Islet precursor cell (in vitro differentiated cells): Measurements from ENCODE around the gene C2CD4A.

Experiments
- DNase-seq: peaks from one replicate; pipeline ENCODE4 v3.0.0-alpha.2; 2018

The C2CD4A gene

DNA sequence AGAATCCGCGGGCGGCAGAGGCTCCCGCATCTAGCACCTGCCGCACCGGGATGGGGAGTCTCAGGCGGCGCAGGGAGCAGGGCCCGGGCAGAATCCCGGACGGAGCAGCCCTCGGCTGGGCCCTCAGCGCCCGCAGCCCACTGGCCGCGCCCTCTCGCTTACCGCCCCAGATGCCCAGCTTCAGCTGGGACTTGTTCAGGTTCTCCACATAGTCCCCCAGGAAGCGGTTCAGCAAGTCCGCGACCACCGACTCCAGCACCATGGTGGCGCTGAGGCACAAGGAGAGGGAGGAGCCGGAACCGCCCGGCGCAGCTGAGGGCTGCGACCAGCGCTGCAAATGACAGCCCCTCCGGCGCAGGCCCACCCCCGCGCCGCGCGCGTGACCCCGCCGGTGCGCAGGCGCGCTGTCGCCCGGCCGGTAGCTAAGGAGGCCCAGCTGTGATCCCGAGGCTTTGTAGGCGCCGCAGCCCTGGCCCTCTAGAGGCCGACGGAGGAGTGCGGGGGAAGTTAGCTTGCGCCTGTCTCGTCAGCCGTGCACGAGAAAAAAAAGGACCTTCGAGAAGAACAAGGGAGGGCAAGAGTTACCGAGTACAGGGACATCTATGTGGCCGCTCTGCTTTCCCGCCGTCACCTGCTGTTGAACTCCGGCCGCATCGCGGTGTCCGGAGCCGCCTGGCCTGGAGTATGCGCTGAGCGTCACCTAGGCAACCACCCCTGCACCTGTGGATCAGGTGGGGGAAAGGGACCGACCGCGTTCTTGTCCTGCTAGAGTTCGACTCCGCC lies 6.5 kb upstream of the C2CD4A start, which contains the start of gene VPS13C:
Gene VPS13C, minus strand, starts transcription at position 335 of the 783 bp plus-strand sequence. Its CDS starts 73 bp downstream, at position 262.
- peak; percentile 98 for DNase-seq

DNA sequence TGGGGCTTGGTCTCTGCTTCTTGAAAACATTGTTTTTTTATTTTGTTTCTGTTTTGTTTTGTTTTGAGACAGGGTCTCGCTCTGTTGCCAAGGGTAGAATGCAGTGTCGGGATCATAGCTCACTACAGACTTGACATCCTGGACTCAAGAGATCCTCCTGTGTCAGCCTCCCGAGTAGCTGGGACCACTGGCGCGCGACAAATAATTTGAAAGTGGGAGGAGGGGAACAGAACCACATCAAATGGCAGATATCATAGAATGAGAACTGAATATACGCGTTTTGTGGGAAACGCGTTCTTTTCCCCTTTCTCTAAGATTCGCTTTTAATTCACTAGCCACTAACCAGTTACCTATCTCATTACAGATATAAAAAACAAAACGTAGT lies 5.9 kb upstream of the C2CD4A start:
- DNase-seq = no peak

DNA sequence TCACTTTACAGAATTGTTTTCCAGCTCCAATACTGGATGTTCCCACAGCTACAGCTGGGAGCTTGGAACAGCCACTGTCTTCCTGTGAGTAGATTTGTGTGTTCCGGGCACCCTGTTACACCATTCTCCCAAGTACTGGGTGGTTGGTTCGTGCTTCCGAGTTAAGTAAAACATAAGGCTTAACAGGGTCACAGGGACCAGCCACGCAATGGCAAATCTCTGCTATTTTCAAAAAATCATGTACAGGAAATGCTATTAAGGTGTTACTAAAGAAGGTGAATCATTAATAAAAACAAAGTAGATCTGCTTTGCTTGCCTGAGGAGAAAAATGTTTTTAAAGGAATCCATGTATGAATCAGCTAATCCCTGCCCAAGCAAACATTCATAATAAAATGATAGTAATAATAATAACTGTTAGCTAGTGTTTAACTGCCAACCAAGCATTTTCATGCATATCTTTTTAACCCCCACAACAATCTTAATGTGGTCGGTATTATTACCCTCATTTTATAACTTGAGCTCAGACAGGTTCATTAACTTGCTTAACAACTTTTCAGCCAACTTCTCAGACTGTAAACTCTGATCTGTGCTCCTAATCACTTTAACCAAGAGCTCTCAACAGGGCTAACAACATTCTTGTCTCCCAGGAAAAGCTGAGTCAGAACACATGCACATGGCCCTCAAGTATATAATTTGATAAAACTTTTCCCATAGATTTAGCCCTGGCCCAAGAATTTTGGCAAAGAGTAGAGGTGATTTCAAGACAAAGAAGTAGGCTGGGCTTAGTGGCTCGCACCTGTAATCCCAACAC lies 2.7 kb upstream of the C2CD4A start:
- DNase-seq = no peak

DNA sequence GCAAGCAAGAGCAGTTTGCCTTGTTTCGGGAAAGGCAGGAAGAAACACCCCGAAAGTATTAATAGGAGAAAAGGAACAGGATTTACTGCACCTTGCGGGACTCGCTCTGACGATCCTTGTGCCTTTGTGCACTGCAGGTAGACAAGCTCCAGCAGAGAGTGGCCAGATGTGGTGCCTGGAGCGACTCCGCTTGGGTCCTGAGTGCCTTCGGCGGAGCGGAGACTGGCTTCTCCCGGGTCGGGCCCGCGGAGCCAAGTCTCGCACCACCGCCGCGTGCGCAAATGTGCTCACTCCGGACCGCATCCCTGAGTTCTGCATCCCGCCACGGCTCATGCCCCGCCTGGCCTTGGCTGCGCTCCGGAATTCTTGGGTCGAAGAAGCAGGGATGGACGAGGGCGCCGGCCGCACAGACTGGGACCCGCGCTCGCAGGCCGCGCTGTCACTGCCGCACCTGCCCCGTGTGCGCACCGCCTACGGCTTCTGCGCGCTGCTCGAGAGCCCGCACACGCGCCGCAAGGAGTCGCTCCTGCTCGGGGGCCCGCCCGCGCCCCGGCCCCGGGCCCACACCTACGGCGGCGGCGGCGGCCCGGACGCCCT lies 769 bp downstream of the C2CD4A start:
- DNase-seq = peak; percentile 58

DNA sequence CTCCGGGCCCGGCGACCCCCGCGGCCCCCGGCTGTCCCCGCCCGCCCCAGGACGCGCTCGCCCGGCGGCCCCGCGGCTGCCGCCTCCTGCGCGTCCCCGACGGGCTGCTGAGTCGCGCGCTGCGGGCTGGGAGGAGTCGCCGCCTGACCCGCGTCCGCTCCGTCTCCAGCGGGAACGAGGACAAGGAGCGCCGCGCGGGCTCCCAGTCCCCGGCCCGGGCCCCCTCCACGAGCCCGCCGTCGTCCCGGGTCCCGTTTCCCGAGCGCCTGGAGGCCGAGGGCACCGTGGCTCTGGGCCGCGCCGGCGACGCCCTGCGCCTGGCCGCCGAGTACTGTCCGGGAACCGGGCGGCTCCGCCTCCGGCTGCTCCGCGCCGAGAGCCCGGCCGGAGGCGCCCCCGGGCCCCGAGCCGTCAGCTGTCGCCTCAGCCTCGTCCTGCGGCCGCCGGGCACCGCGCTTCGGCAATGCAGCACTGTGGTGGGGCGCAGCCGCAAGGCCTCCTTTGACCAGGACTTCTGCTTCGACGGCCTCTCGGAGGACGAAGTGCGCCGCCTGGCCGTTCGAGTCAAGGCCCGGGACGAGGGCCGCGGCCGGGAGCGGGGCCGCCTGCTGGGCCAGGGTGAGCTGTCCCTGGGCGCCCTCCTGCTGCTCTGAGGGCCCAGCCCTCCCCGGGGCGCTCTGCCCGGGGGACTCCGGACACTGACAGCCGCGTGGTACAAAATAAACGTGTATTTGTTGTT lies 1.5 kb downstream of the C2CD4A start:
- peak; percentile 81 for DNase-seq

- DNase-seq = no peak
Measured at GRCh38 chr15:62068810-62069167, 2.0 kb downstream of the C2CD4A start.

GRCh38 chr15:62069551-62069950 lies 2.8 kb downstream of the C2CD4A start:
- no peak for DNase-seq

DNA sequence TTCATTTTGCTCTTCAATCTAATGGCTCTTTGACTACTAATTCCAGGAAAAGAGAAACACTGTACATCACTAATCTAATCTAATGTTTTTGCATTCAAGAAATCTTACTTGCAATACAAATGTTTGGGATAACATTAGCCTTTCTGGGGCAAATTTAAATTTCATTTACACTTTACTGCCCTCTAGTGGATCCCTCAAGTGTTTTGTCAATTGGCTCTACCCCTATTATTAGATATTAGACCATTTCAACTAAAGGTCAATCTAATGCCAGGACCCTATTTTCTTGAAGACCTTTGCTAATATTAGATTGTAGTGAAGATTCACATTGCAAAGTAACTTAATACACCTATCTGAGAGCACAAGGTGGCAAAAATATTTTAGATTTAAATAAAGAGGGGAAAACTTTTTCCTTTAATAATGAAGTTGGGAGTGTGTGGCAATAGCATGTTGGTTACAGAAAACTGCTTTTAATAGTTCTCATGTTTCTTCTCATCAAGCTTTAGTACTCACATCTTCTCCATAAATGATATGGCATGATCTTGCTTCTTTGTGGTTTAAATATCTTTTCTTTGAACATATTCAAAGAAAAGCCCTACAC lies 5.0 kb downstream of the C2CD4A start:
- DNase-seq = no peak

DNA sequence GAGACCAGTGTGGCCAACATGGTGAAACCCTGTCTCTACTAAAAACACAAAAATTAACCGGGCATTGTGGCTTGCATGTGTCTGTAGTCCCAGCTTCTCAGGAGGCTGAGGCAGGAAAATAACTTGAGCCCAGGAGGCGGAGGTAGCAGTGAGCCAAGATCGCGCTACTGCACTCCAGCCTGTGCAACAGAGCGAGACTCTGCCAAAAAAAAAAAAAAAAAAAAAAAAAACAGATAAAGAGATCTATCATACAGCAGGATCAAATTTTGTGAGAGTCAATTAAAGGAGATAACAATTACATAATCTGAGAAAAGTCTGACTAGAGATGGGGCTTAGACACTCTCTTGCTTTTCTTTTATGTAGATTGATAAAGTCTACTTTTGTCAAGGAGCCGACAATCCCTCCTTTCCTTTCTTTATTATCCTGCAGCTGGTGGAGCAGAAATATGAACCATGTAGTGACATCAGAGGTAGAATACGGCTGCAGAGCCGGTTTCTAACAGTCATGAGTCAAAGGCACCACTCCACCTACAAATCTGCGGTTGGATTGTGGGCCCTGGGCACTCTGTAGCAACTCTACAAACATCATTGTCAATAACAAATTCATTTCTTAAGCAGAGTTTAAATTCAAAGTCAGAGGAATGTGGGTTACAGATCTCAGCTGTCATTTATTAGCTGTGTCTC lies 9.0 kb downstream of the C2CD4A start:
- no peak for DNase-seq

GRCh38 chr15:62079594-62079993 lies 12.8 kb downstream of the C2CD4A start:
- DNase-seq = no peak

DNA sequence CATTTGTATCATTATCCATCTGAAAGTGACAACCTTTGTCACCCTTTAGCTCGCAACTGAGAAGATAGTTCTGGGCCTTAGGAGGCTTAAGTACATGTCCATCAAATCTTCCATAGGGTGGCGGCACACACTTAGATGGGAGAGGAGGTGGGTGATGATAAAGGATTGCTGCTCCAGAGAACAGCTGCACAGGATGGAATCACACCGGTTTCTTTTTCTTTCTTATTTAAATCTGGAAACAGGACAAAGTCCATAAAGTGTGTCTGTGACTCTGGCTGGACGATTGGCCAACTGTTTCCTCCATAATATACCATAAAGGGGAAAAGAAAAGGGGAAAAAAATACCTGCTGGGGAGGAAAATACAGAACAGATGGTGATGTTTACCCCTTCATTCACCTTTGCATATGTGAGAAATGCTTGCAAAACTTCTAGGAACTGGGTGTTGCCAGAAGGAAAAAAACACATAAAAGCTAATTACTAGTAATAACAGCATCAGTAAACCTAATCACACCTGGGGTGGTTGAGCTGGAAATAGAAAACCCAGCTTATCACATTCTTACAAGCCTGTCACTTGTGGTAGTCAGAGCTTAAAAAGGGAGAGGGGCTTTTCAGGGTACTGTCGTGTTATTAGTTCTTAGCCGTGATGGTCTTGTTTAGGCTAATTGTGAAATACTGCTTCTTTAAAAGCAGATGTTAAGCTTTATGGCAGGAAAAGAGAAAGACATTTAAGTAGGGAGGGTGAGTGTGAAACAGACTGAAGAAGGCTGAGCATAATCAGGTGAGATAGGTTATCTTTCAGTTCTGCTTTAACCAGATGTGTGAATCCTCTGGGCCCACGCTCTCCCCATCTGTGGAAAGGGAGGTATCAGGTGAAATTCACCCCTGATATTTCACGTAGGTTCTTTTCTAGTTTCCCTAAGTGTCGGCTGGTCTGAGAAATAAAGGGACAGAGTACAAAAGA lies 16.7 kb downstream of the C2CD4A start:
- no peak for DNase-seq

GRCh38 chr15:62085740-62086139 lies 19.0 kb downstream of the C2CD4A start:
- no peak for DNase-seq

GRCh38 chr15:62087671-62088352 lies 21.0 kb downstream of the C2CD4A start:
- DNase-seq = no peak

- DNase-seq = no peak
Measured at GRCh38 chr15:62088353-62088693, 21.5 kb downstream of the C2CD4A start.

- no peak for DNase-seq
Measured at GRCh38 chr15:62089616-62090015, 22.8 kb downstream of the C2CD4A start.

GRCh38 chr15:62090988-62091387 lies 24.2 kb downstream of the C2CD4A start:
- no peak for DNase-seq

DNA sequence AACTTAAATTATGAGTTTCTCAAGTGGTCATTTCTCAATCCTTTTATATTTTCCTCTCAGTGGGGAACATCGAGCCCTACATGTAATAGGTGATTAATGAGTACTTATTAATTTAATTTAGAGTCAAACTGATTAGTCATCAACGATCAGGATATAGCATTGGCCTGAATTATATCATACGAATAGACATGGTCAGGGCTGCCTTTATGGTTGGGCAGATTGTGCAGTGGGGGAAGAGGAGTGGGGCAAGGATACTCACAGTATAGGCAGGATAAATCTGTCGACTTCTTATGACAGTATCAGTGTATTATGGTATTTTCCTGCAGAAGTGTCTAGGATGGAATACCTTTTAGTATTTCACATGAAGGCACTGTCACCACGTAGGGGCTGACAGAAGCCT lies 27.0 kb downstream of the C2CD4A start:
- DNase-seq = no peak

DNA sequence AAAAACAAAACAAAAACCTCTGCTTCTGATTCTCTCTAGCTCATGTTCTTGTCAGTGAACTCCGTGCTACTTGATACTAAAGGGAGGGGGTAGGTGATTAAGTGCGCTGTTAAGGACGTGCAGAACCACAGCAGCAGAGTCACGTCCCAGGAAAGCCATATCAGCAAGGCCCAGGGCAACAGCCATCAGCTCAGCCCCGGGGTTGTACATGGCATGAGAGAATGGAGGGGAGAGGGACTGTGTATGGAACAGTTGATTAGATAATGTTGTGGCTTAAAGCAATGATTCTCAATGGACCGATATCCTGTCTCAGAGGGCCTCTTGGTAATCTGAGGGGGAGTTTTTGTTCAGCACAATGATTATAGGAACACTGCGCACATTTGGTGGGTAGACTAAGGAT lies 27.6 kb downstream of the C2CD4A start:
- DNase-seq = no peak

DNA sequence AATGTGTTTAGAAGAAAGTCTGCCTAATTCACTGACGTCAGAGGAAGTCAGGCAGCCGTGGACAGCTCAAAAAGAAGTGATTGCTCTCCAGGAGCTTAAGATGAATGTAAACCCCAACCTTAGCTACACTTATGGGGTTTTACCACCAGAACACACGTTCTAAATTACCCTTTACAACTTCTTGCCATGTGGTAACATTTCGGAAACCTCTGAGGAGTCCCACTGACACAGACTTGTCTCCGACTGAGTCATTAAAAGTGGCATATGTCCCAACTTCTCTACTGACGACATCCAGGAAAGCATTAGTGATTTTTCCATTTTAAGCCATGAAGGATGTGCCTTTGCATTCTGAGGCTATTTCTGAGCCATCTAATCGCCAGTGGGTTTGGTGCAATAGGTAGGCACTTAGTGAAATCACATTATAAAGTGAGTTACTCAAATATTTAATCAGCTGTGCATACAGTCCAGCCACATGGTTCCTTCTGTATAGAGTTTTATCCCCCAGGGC lies 32.4 kb downstream of the C2CD4A start:
- no peak for DNase-seq

DNA sequence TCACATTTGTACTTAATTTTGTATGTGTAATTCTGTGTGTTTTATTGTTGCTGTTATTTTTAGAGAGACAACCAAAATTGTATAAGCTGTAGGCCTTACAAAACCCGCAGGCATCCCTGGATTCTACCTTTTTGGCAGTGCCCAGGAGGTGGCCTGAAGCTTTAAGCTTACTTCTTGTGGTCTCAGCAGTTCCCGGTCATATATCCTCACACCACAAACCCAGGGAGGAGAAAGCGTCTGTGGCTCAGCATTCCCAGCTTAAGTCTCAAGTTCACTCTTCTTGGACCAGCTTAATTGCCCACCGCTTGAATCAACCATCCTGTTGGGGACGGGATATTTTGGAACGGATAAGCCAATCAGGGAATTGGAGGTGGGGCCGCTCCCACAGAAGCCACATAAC lies 36.7 kb downstream of the C2CD4A start:
- no peak for DNase-seq
